ENCODE measurements around the gene PIF1.

Gene PIF1, protein sequence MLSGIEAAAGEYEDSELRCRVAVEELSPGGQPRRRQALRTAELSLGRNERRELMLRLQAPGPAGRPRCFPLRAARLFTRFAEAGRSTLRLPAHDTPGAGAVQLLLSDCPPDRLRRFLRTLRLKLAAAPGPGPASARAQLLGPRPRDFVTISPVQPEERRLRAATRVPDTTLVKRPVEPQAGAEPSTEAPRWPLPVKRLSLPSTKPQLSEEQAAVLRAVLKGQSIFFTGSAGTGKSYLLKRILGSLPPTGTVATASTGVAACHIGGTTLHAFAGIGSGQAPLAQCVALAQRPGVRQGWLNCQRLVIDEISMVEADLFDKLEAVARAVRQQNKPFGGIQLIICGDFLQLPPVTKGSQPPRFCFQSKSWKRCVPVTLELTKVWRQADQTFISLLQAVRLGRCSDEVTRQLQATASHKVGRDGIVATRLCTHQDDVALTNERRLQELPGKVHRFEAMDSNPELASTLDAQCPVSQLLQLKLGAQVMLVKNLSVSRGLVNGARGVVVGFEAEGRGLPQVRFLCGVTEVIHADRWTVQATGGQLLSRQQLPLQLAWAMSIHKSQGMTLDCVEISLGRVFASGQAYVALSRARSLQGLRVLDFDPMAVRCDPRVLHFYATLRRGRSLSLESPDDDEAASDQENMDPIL

DNA sequence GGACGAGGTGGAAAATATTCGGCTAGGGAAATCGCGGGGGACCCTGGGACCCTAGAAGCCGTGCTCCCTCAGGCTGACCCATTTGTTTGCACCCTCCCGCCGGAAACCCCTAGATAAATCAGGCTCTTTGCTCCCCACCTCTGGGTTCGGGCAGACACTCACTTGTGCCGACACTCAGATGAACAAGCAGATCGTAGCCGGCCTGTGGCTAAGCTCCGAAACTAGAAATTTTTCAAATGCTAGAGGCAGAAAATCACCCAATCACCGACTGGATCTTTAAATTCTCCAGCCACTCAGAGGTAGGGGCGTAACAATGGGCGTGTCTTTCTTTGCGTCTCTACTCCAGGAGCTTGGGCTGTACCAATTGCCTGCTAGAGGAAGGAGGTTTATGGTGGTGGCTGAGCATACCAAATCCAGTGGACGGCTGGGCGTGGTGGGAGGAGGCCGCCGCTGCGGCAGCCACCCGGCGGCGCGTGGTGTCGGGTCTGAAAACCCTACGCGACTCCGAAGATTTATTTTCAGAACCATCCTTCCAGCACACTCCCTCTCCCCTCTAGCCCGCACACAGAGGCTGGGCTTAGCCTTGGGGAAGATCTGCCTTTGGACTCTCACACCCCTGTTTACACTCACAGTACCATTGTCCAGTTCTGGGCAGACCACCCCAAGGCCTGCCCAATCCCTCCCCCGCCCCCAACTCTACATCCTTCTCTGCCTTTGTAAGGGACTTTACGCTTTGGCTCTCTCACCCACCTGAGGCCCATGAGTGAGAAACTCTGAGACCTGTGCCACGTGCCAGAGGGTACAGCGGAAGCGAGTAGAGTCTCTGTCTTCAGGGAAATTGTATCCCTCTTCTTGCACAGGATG is at the start of gene PIF1:
Gene PIF1, minus strand, starts transcription at position 217 of the 864 bp plus-strand sequence. CDS start 1,312 bp downstream, outside the sequence.
- peak; percentile 81 for DNase-seq

DNA sequence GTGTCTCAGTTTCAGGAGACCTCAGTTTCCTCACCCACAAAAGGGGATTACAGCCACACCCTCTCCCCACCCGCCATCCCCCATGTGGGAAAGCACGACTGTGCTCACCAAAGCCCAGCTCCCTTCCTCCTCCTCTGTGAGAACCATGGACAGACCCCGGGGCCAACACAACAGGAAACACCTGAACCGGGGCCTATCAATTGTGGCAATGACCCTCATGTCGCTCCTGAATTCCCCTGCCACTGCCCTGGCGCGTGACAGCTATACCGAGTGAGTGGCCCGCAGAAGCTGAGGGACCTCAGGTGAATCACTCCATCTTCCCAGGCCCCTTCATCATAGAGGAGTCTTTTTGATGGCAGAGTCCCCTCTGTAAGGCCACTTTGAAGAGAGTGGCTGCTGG is 44.9 kb upstream of the PIF1 start:
- no peak for DNase-seq

DNA sequence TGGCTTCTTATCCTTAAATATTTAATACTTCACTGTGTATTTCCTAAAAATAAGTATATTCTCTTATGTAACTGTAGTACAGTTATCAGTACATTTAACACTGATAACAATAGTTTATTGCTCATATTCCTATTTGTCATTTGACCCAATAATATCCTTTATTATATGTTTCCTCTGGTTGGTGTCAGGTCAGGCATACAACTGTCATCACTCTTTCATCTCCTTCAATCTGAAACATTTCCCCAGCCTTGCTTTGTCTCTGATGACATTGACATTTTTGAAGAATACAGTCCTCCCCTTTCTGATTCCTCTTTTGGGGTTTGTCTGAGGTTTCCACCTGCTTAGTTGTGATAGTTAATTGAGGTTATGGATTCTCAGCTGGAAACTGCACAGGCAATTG is 44.1 kb upstream of the PIF1 start:
- no peak for DNase-seq

DNA sequence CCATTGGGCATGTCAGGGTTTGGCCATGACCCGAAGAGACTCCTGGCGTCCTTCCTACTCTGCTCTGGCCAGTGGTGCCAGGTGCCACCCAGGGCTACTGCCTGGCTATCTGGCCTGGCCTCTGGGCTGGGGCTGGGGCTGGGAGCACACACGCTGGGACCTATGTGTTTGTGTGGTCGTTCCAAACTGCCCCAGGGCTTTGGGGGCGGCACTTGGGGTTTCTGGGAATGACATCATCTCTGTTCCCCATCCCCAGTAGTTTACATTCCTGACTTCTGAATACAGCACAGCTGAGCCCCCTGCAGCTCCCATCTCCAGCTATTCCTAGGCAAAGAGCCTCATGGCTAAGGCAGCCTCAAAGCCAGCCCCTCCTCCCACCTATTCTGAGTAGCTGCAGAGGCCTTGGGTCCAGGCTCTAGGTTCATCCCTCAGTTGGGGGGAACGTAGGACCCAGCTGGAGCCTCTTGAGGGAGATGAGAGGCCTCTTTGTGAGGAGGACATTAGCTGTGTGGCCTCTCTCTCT is 40.6 kb upstream of the PIF1 start:
- no peak for DNase-seq

DNA sequence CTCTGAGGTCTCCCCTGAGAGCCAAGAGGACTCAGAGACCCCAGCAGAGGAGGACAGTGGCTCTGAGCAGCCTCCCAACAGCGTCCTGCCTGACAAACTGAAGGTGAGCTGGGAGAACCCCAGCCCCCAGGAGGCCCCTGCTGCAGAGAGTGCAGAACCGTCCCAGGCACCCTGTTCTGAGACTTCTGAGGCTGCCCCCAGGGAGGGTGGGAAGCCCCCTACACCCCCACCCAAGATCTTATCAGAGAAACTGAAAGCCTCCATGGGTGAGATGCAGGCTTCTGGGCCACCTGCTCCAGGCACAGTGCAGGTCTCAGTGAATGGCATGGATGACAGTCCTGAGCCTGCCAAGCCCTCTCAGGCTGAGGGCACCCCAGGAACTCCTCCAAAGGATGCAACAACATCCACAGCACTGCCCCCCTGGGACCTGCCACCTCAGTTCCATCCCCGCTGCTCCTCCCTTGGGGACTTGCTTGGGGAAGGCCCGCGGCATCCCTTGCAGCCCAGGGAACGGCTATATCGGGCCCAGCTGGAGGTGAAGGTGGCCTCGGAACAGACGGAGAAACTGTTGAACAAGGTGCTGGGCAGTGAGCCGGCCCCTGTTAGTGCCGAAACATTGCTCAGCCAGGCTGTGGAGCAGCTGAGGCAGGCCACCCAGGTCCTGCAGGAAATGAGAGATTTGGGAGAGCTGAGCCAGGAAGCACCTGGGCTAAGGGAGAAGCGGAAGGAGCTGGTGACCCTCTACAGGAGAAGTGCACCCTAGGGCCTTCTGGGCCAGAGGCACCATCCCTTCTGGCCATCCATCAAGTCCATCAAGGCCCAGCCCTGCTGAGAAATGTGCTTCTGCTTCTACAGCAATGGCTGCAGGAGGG is 39.9 kb upstream of the PIF1 start:
- no peak for DNase-seq

DNA sequence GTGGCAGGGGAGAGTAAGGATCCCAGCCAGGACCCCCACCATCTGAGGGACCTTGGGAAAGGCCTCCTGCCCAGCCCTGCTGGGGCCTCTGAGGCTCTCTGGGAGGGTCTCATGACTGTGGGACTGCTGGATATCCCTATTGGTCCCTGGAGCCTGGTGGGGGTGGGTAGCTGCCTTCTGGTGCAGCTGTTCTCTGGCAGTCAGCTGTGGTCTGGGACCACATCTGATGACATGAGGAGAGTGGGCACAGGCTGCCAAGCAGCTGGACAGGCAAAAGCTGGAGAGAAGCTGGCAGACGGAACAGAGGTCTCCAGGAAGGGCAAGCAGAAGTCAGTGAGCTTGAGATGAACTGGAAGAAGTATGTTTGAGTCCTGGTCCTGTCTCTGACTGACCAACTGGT is 38.6 kb upstream of the PIF1 start:
- DNase-seq = no peak

DNA sequence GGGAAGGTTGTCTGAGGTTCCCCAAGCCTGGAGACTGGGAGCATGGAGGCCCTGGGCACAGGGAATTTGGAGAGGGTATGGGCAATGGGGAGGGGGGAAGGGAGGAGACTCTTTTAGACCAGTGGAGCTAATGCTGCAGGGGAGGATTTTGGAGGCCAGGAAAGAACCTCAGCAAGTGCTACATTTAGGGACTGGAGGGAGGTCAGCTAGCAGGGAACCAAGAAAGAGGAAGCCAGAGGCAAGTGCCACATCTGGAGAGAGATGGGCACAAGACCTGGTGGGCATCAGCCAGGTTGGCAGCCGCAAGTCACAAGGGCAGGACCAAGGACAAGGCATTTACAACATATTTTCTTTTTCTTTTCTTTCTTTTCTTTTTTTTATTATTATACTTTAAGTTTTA is 37.0 kb upstream of the PIF1 start:
- no peak for DNase-seq

DNA sequence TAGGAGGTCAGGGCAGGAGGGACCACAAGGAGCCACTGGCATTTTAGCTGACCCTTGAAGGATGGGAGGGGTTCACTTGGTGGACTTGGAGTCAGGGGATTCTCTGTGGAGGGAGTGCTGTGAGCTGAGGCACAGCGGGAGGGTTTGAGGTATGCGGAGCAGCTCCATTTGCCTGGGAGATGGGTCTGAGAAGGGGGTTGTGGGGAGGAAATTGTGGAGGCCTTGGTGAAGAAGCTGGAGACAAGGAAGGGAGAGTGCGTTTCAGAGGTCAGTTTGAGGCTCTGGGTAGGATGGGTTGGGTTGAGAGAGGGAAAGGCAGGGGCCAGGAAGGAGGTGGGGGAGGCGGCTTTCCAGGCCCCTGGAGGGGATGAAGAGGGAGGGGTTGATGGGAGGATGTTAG is 36.5 kb upstream of the PIF1 start:
- DNase-seq = no peak

DNA sequence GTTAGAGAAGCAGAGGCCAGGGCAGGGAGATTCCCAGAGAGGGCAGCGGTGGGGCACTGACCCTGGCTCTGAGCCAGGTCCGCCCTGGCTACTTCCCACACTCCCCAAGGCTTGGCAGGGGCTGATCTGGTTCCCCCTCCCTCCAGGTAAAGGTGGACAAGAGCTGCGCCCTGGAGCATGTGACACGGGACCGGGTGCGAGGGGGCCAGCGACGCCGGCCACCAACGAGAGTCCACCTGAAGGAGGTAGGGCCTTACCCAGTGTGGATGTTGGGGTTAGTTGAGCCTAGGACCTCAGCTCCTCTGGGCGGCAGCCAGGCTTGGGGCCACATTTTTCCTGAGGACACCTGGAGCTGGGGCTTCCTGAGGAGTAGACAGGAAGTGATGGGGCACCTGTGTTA is 35.9 kb upstream of the PIF1 start:
- DNase-seq = no peak

DNA sequence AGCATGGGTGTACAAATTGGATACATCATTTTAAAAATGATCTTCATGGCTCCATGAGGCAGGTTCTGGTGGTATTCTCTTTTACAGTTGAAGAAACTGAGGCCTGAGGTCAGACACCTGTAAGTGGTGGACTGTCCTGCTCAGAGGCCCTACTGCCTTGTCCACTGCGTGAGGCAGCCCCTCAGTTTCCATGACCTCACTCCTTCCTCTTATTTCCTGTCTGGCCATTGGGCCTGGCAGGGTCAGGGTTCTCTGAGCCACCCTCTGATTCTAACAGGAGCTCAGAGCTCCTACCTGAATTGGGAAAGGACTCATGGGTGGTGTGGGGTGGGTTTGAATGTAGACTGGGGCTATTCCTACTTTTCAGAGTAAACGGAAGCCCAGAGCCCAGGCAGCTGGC is 33.8 kb upstream of the PIF1 start:
- no peak for DNase-seq

DNA sequence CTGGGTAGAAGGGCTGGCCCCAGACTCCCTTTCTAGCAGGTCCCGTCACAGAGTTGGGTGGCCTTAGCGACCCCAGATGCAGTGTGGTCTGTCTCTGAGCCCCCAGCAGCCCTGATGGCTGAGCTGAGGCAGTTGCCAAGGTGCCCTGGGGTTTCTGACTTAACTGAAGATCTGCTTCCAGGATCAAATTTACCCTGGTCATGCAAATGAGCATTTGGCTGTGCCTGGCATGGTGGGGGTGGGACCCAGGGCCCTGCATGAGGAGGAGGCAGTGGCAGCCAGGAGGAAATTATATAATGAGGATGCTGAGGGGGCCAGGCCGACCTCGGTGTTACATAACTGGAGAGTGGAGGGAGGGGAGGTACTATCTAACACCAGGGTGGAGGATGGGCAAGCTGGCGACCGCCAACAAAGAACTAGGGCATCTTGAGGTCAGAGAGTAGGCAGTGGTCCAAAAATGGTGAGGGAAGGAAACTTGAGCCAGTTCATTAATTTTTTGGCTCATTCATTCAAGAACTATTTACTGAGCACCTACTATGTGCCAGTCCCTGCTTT is 32.7 kb upstream of the PIF1 start:
- no peak for DNase-seq

DNA sequence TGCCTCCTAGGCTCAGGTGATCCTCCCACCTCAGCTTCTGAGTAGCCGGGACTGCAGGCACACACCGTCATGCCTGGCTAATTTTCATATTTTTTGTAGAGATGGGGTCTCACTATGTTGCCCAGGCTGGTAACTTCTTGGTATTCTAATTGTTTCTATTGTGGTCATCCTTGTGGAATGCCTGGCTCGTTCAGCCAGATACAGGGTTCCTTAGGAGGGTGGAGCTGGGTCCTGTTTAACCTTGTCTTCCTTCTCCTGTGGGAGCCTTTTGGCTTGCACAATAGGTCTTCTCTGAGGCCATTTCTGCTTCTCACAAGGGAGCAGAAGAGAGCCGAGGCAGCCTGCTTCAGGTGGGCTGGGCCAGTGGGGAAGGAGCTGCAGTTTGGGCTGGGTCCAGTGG is 32.0 kb upstream of the PIF1 start:
- no peak for DNase-seq

DNA sequence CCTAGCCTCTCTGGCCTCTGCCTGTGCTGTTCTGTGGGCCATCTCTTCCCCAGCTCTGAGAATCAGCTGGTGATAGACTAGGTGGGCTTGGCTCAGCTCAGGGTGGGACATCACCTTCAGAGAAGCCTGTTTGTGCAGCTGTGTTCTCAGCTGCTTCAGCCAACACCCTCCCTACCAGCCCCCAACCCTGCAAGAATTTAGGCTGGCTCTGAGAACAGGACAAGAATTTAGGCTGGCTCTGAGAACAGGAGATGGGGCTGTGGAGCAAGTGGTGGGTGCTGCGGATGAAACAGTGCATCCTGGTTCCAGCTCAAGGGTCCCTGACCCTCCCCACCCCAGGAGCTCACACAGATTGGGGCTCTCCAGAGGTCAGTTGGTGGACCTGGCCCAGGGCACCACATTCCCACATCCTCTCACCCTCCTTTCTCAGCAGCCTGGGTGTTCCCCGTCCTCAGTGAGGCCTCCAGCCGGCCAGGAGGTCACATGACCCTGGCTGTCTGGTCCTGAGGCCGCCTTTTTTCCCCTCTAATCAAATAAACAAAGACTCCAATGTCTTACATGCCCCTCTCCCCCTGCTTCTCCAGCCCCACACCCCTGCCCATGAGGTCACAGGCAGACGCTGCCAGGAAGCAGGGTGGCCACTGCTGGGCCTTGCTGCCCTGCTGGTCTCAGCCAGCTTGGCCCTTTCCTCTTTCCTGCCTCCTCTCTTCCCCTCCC is 31.1 kb upstream of the PIF1 start:
- DNase-seq = no peak

DNA sequence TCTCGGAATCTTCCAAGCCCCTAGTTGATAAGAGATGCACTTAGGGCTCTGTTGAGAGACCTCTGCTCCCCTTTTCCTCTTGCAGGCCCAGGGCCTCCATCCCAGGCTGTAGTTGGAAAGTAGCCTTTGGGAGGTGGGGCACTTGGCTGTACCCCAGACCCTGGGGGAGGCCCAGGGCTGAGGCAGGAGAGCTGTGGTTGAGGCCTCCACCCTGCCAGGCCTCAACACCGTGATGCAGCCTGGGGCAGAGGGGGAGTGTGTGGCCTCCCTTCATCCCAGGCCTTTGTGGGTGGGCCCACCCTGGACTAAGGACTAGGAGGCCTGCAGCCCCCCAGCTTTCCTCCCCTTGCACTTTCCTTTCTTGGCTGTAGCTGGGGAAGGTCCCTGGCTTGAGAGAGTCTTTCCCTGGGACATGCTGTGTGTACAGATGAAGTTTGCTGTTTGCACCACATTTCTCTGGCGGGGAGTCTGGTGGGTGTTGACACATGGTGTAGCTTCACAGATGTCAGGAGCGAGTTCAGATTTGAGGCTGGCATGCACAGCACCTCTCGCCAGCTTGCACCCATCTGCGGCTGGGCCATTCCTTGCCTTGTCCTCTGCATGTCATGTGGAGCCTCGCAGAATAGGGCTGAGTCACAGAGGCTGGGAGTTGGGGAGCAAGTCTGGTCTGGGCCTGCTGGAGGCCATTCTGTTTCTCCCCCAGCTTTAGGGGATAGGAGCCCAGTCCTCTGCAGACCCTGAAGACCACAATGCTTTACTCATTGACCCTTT is 29.9 kb upstream of the PIF1 start:
- DNase-seq = no peak

DNA sequence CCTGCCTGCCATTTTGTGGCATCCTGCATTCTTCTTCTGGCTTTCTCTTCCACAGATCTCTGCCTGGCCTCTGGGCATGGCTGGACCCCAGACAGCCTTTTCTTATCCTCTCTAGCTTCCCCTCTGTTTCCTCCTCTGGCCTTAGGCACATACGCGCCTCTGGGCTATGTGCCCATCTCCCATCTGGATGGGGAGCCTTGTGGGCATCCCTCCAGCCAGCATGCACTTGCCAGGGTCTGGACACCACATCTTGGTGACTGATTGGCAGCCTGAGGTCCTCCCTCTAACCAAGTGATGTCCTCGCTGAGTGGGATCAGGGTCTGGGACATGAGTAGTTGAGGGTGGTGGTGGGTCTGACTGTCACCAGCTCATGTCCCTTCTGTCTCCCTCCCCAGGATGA is 29.1 kb upstream of the PIF1 start:
- no peak for DNase-seq

DNA sequence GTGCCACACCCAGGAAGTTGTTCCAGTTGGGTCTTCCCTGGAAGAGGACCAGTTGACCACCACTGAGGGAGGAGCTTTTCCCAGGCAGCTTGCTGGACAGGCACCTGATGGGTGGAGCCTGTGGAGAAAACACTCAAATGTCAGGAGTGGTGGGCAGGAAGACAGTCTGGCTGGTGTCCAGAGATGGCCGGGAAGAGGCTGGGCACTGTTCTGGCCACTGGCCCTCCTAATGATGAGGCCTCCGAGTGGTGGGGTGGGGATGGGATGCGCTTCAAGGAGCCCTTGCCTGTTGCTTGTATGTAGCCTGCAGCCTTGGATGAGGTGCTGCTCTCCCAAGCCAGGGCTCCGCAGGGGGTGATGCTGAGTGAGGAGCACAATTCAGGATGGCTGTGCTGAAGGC is 28.6 kb upstream of the PIF1 start:
- no peak for DNase-seq

DNA sequence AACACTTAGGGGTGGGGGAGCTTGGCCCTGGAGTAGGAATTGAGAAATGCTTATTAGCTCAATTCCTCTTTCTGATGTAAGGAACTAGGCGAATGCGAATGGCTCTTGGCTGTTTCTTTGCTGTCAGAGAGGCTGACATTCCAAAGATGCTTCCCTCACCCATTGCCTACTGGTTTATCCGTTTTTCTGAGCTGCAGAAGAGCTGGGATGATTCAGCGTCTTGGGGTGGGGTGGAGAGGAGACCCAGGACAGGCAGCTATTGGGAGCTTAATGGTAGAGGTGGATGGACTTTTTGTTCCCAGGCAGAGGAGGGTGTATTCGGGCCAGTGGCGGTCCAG is 26.0 kb upstream of the PIF1 start:
- DNase-seq = no peak

DNA sequence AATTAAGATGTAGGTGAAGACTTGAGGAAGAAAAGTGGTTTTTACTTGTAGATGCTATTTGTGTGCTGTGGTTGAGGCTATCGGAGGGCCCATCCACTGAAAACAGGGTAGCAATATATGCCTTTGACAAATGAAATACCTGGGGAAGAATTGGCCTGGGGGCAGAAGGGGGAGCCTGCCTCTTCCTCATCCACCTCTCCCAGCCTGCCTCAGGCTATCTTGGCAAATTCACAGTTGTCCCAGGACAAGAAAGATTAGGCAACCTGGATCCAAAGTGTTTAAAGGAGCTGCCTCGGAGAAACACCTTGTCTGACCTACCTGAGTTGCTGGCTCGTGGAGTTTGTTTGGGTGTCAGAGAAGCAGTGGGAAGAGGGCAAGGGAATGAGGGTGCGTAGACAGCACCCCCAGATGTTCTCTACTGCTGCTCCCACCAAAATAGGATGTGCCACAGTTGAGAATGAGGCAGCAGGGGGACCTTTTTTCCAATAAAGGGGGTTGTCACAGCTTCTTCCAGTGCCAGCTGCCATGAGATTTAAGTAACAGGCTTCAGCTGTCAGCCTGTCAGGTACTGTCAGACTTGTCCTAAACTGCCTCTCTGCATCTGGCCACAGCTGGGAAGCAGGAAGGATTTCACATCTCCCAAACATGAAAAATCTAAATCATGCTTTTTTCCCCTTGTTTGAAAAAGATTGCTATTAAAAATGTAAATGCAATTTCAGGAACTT is 25.5 kb upstream of the PIF1 start:
- no peak for DNase-seq

DNA sequence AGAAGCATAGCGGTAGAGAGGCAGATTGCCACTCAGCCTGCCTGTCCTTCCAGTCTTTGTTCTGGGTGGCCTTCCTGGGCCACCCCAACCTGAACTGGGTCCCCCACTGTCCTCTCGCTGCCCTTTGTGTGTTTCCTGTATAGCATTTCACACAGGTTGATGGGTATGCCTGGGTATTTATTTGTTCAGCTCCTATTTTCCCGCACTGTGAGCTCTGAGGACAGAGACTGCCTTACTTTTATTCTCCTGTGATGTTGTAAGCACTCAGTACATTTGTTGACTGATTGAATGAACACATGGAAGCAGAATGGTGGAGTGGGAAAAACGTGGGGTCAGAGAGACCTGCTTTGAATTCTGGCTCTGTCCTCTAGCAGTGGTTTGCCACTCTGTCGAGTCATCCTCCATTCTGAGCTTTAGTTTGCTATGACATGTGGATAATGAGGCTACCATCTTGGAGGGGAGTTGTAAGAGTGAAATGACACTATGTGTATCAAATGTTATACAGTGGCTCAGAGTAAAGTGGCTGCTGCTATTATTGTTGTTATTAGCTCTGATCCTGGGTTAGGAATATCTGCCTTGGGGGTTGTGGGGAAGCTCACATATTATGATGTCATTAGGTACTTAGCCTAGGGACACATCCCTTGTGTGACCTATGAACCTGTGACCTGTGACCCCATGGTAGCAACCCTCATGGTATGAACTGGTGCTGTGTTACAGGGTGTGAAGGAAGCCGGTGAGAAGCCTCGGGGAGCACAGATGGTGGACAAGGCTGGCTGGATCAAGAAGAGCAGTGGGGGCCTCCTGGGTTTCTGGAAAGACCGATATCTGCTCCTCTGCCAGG is 22.6 kb upstream of the PIF1 start:
- no peak for DNase-seq
